ENCODE results near the gene GPRC6A.

GRCh38 chr6:116828983-116829382 is at the start of gene GPRC6A:
- TF ChIP-seq CTCF (IDR thresholded peaks at IDR 0.05), result no peak
- no peak for TF ChIP-seq POLR2A (IDR thresholded peaks at IDR 0.05)
- TF ChIP-seq EP300 (IDR thresholded peaks at IDR 0.05), result no peak

Data from ovary (tissue), 3 donors.